ENCODE data around the gene GRM4. TPM values are rescaled to one million over a fixed set of nuclear protein-coding genes. Genes with fewer than 3 reads are reported as not detected.

Gene GRM4
- total and polyA plus RNA-seq, 10 of the 15 experiments (the other 5 are each of a cell fraction or from before 2014, with no cell fraction given) = 0.01 to 0.31 (median 0.05) TPM; not detected in 2

- TF ChIP-seq ZBTB40 (IDR thresholded peaks at IDR 0.05; ENCODE audit: borderline replicate concordance) = no peak
These were observed 170.0 kb downstream of the GRM4 start (continued) for GRCh38 chr6:33975661-33976436.

- no peak for DNase-seq (ENCODE audit: low read depth, low spot score)
- no peaks in the 10 kb centered on the region for H3K9me3 ChIP-seq (replicated peaks; ENCODE audit: control insufficient read depth, insufficient read depth, low read length)
- BruUV-seq (replicated peaks) = no TSS peak
- ATAC-seq = no peak
- H3K27ac ChIP-seq (ENCODE audit: control insufficient read depth, insufficient read depth) = no peak overlapping the region
- no peak overlapping the region for H3K4me2 ChIP-seq (ENCODE audit: control insufficient read depth, insufficient read depth)
- CTCF ChIA-PET = interaction anchor here (0.7 kb wide), 1 partner anchor 48 kb away, joined by 3 read pairs; no protein-coding TSS in a partner anchor
- intact Hi-C loops (cut with micrococcal nuclease; ENCODE audit: unreplicated experiment) (no loop called here), in situ Hi-C loops (cut with MboI) (no loop called here)
- H3K79me2 ChIP-seq (ENCODE audit: control insufficient read depth, insufficient read depth, low read length) = no peaks in the 10 kb centered on the region
- SMC1A ChIA-PET (ENCODE audit: uncharacterized antibody, unreplicated experiment) = no interaction called here
- WGBS (ENCODE audit: insufficient coverage, insufficient replicate concordance, low lambda C conversion rate, missing lambda C conversion rate) = 4% methylated on average over 2 of the region's 2 CpGs
- 0 out of 2 replicates have a peak, but pooled peaks cover 3% of the 10 kb centered on the region for H4K20me1 ChIP-seq (ENCODE audit: control insufficient read depth, insufficient read depth)
- no peaks in the 10 kb centered on the region for H3K4me1 ChIP-seq (ENCODE audit: control insufficient read depth, insufficient read depth, low read length)
- no peak for FAIRE-seq
- no peak overlapping the region for H3K9ac ChIP-seq (ENCODE audit: control insufficient read depth, insufficient read depth, low read length)
- H3K4me3 ChIP-seq = no peak overlapping the region
- H2AFZ ChIP-seq (ENCODE audit: control insufficient read depth, low read depth, low read length) = no peak overlapping the region
- RAD21 ChIA-PET (ENCODE audit: unreplicated experiment) = no interaction called here
- POLR2A ChIA-PET = no interaction called here
- no peaks in the 10 kb centered on the region for H3K36me3 ChIP-seq (ENCODE audit: control insufficient read depth in 2 of 2, insufficient read depth in 2 of 2, low read length in 1 of 2)
- H3K27me3 ChIP-seq (replicated peaks in 1 of 2; ENCODE audit: control insufficient read depth in 2 of 2, insufficient read depth in 2 of 2, low read length in 1 of 2) = peaks cover 0 to 6% of the 10 kb centered on the region in 2 experiments
- TF ChIP-seq DPF2 (IDR thresholded peaks at IDR 0.05) (no peak), POLR2AphosphoS2 (IDR thresholded peaks at IDR 0.05; ENCODE audit: low read depth, low read length) (no peak), EGR1 (IDR thresholded peaks at IDR 0.05; ENCODE audit: borderline replicate concordance in 1 of 2, low read depth in 2 of 2, low read length in 2 of 2) (no peak), KDM1A (IDR thresholded peaks at IDR 0.05; ENCODE audit: borderline replicate concordance) (no peak), CEBPB (IDR thresholded peaks at IDR 0.05; ENCODE audit: borderline replicate concordance in 1 of 2, low read depth in 2 of 2, low read length in 2 of 2) (no peak), MYB (IDR thresholded peaks at IDR 0.05; ENCODE audit: borderline replicate concordance, low read depth, low read length) (no peak), ZZZ3 (IDR thresholded peaks at IDR 0.05; ENCODE audit: control insufficient read depth, insufficient read length, low read depth) (no peak), SKIL (IDR thresholded peaks at IDR 0.05; ENCODE audit: low read depth, poor library complexity, severe bottlenecking) (no peak), ESRRA (IDR thresholded peaks at IDR 0.05; ENCODE audit: low read length) (no peak), USF2 (IDR thresholded peaks at IDR 0.05; ENCODE audit: borderline replicate concordance, low read depth, low read length) (no peak), TCF7 (IDR thresholded peaks at IDR 0.05; ENCODE audit: borderline replicate concordance) (no peak), TCF3 (IDR thresholded peaks at IDR 0.05; ENCODE audit: borderline replicate concordance, insufficient read depth, low read depth, low read length) (no peak), BMI1 (IDR thresholded peaks at IDR 0.05; ENCODE audit: borderline replicate concordance) (no peak), SUPT20H (IDR thresholded peaks at IDR 0.05; ENCODE audit: borderline replicate concordance, control insufficient read depth, low read depth, low read length) (no peak)
These were observed 171.4 kb downstream of the GRM4 start for GRCh38 chr6:33974471-33974870.

Data from GM12878 (cell line).